Duodenal mucosa (tissue), 2 donors: Measurements from ENCODE around the gene CCER1.

Source experiments
- H3K27ac ChIP-seq: one replicate; pipeline ENCODE4 v1.7.0; 2013; ENCODE audit warnings: low read depth, low read length
- H3K27me3 ChIP-seq, 2 donors: one replicate each; pipeline ENCODE4 v1.7.0; 2013; ENCODE audit warnings: low read length in 2 of 2, control low read depth in 1 of 2; ENCODE audit not compliant: insufficient read depth in 2 of 2, control insufficient read depth in 1 of 2
- H3K36me3 ChIP-seq, 2 donors: one replicate each; pipeline ENCODE4 v1.7.0; 2013; ENCODE audit warnings: low read length in 2 of 2, control low read depth in 1 of 2; ENCODE audit not compliant: insufficient read depth in 2 of 2, control insufficient read depth in 1 of 2
- H3K4me1 ChIP-seq, 2 donors: one replicate each; pipeline ENCODE4 v1.7.0; 2013; ENCODE audit warnings: low read length in 2 of 2, control low read depth in 1 of 2; ENCODE audit not compliant: insufficient read depth in 2 of 2, control insufficient read depth in 1 of 2
- H3K4me3 ChIP-seq, 2 donors: one replicate each; pipeline ENCODE4 v1.7.0; 2013; ENCODE audit warnings: low read length in 2 of 2, low read depth in 1 of 2
- H3K9ac ChIP-seq, 2 donors: one replicate each; pipeline ENCODE4 v1.7.0; 2013; ENCODE audit warnings: low read length in 2 of 2, low read depth in 1 of 2
- H3K9me3 ChIP-seq, 2 donors: one replicate each; pipeline ENCODE4 v1.7.0; 2013; ENCODE audit warnings: low read length in 2 of 2, control low read depth in 1 of 2; ENCODE audit not compliant: control insufficient read depth in 1 of 2

Gene CCER1

GRCh38 chr12:90951432-90952105 is 3.4 kb downstream of the CCER1 start:
- Histone ChIP-seq H3K4me3 (no peak overlapping the region), H3K27ac (no peak overlapping the region), H3K4me1 (no peaks in the 10 kb centered on the region), H3K36me3 (no peaks in the 10 kb centered on the region), H3K9me3 (no peaks in the 10 kb centered on the region), H3K9ac (no peak overlapping the region), H3K27me3 (no peaks in the 10 kb centered on the region)

DNA sequence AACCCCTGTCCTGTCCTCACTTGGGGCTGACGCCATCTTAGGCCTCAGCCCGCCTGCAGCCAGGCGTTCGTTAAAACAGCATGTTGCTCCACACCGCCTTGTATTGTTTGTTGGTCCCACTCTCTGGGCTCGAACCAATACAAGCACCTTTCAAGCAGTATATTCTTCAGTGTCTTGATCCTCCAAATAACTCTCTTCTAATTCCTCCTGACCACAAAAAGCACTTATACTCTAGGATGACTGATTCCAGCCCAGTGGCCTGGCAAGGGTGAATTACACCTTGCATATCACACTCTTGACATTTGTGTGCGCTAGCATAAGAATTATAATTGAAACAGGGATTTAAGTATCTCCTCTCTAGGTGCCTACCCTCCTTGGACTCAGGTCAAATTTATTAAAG is 7.1 kb downstream of the CCER1 start:
- Histone ChIP-seq H3K9ac (no peak overlapping the region), H3K4me1 (no peaks in the 10 kb centered on the region), H3K9me3 (no peaks in the 10 kb centered on the region), H3K4me3 (no peak overlapping the region), H3K36me3 (no peaks in the 10 kb centered on the region), H3K27me3 (no peaks in the 10 kb centered on the region), H3K27ac (no peak overlapping the region)

GRCh38 chr12:90945070-90945649 is 9.8 kb downstream of the CCER1 start:
- Histone ChIP-seq H3K9ac (no peak overlapping the region), H3K27ac (no peak overlapping the region), H3K4me1 (no peaks in the 10 kb centered on the region), H3K27me3 (no peaks in the 10 kb centered on the region), H3K4me3 (no peak overlapping the region), H3K36me3 (no peaks in the 10 kb centered on the region), H3K9me3 (no peaks in the 10 kb centered on the region)

DNA sequence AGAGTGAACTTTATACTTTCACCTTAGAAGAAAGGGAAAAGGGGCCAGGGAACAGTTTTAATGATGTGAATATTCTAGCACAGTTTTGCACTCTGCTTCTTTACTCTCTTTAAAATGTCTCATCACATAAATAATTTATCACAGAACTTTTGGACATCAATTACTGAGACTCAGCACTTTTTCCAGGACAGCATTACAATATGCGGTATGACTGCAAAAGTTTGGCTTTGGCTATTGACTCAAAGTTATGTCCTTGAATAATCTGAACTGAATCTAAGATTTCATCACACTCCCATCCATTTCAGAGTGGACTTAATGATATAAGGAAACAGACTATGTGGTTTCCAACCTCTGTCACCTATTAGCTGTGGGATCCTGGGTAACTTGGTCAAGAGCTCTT is 11.7 kb downstream of the CCER1 start:
- Histone ChIP-seq H3K27ac (no peak overlapping the region), H3K4me1 (no peaks in the 10 kb centered on the region)

DNA sequence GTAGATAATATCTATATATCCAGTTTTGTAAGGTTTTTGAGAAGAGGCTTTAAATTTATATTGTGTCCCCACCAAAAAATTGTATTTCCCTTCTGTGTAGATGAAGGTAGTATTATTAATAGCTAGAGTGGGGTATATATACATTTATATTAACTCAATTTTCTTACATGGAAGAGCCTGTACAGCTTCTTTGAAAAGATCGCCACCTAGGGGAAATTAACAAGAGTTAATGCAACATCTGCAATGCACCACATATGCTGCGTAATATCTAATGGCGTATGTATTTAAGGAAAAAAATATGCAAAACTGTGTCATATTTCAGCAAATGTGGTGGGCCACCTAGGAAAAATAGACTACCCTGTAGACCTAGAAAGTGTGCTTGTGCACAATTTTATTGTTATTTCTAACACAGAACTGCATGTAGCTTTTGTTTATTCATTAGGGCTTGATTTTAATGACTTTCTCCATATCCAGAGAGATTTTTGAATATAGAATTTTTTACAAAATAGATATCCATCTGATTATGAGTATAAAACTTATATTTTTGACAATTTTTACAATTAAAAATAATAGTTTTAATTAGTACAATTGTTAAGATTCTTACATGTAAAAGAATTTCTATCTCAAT is 14.0 kb downstream of the CCER1 start:
- Histone ChIP-seq H3K9me3 (no peaks in the 10 kb centered on the region), H3K9ac (no peak overlapping the region), H3K27me3 (no peaks in the 10 kb centered on the region), H3K4me3 (no peak overlapping the region), H3K4me1 (no peaks in the 10 kb centered on the region), H3K36me3 (no peaks in the 10 kb centered on the region), H3K27ac (no peak overlapping the region)

More for the DNA sequence above, 11.7 kb downstream of the CCER1 start:
- no peaks in the 10 kb centered on the region for H3K9me3 ChIP-seq
- no peaks in the 10 kb centered on the region for H3K36me3 ChIP-seq
- no peak overlapping the region for H3K9ac ChIP-seq
- no peak overlapping the region for H3K4me3 ChIP-seq
- H3K27me3 ChIP-seq: no peaks in the 10 kb centered on the region

DNA sequence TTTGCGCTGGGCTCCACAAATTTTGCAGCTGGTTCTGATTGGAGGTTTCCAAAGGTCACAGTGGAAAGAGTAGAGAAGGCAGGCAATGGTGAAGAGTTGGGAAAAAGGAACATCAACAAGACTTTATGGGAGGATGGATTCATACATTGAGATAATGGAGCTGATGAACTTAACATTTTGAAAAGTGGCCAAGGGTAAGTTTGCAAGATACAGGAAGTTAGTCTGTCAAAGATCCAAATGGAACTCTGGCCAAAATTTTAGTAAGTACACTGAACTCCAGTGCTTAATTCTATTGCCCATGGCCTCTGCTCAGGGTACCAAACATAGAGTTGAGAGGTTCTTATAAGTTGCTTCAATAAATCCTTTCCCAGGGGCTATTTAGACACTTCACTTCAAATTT is 15.6 kb downstream of the CCER1 start:
- Histone ChIP-seq H3K9me3 (no peaks in the 10 kb centered on the region), H3K4me1 (no peaks in the 10 kb centered on the region)

GRCh38 chr12:90938451-90938850 is 16.5 kb downstream of the CCER1 start:
- Histone ChIP-seq H3K36me3 (no peaks in the 10 kb centered on the region), H3K27ac (no peak overlapping the region), H3K4me3 (no peak overlapping the region), H3K4me1 (no peaks in the 10 kb centered on the region), H3K9ac (no peak overlapping the region), H3K9me3 (no peaks in the 10 kb centered on the region), H3K27me3 (no peaks in the 10 kb centered on the region)

More for the DNA sequence above, 15.6 kb downstream of the CCER1 start:
- H3K9ac ChIP-seq: no peak overlapping the region
- no peaks in the 10 kb centered on the region for H3K27me3 ChIP-seq
- no peak overlapping the region for H3K4me3 ChIP-seq
- H3K27ac ChIP-seq: no peak overlapping the region
- H3K36me3 ChIP-seq: no peaks in the 10 kb centered on the region

- no peak overlapping the region for H3K27ac ChIP-seq
- no peaks in the 10 kb centered on the region for H3K36me3 ChIP-seq
- no peaks in the 10 kb centered on the region for H3K27me3 ChIP-seq
- no peak overlapping the region for H3K9ac ChIP-seq
- no peaks in the 10 kb centered on the region for H3K9me3 ChIP-seq
- H3K4me3 ChIP-seq: no peak overlapping the region
- no peaks in the 10 kb centered on the region for H3K4me1 ChIP-seq
These were observed 17.3 kb downstream of the CCER1 start for GRCh38 chr12:90937651-90938050.

DNA sequence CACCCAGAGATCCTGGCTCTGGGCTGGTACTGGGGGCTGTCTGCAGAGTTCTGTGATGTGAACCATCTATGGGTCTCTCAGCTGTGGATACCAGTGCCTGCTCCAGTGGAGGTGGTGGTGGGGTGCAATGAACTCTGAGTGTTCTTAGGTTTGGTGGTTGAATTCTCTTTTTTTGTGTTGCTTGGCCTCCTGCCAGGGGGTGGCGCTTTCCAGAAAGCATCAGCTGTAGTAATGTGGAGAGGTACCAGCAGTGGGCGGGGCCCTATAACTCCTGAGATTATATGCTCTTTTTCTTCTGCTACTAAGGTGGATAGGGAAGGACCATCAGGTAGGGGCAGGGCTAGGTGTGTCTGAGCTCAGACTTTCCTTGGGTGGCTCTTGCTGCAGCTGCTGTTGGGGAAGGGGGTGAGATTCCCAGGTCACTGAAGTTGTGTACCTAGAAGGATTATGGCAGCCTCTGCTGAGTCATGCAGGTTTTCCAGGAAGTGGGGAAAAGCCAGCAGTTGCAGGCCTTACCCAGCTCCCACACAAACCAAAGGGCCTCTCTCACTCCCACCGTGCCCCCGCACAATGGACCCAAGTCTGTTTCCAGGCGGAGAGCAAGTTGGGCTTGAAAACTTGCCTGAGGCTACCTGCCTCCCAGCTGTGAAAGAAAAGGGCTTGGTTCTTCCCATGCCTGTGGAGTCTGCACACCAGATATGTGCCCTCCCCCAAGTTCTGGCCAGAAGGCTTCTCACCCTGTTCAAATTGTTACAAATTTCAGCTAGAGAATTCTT is 18.6 kb downstream of the CCER1 start:
- Histone ChIP-seq H3K27me3 (no peaks in the 10 kb centered on the region), H3K9ac (no peak overlapping the region), H3K9me3 (no peaks in the 10 kb centered on the region), H3K27ac (no peak overlapping the region), H3K36me3 (no peaks in the 10 kb centered on the region), H3K4me1 (no peaks in the 10 kb centered on the region), H3K4me3 (no peak overlapping the region)

DNA sequence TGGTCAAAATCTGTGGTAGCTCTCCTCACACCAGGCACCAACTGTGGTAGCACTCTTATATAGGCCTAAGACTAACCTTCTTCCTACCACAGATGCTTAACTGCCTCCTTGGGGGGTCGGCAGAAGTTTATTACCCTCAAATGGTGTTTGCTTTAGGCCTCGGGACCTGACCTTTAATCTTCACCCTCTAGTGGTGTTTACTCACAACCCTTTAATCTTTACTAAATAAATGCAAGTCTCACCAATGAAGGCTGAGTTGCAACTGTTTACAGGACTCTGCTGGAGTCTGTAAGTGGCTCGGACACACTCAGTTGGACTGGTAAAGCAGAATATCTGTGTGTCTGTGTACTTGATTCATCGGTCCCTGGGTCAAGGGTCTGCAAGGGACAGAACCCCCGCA is 29.4 kb downstream of the CCER1 start:
- Histone ChIP-seq H3K9me3 (peaks cover 2 to 6% of the 10 kb centered on the region in 2 donors), H3K27me3 (no peaks in the 10 kb centered on the region), H3K4me1 (peaks cover 10 to 20% of the 10 kb centered on the region in 2 donors), H3K36me3 (no peaks in the 10 kb centered on the region), H3K4me3 (no peak overlapping the region), H3K27ac (no peak overlapping the region), H3K9ac (no peak overlapping the region)
